ENCODE results near the gene SPAG6. TPM values are rescaled to one million over a fixed set of nuclear protein-coding genes. Genes with fewer than 3 reads are reported as not detected.

SPAG6 gene
- total and polyA plus RNA-seq, 4 donors, result 0.36 TPM; not detected in 3

- intact Hi-C loops (cut with DNase I), result no loop called here
- Histone ChIP-seq H3K27me3 (ENCODE audit: control insufficient read depth in 1 of 2, insufficient read depth in 2 of 2, low read length in 1 of 2) (no peaks in the 10 kb centered on the region), H3K27ac (ENCODE audit: low read depth in 1 of 2, low read length in 2 of 2) (no peak overlapping the region), H3K4me1 (ENCODE audit: control insufficient read depth in 1 of 2, insufficient read depth in 2 of 2, low read length in 2 of 2) (no peaks in the 10 kb centered on the region), H3K36me3 (ENCODE audit: control insufficient read depth in 1 of 2, insufficient read depth in 2 of 2, low read length in 1 of 2) (no peaks in the 10 kb centered on the region), H3K9me3 (ENCODE audit: control insufficient read depth, low read length) (no peaks in the 10 kb centered on the region), H3K4me3 (ENCODE audit: low read length in 2 of 2) (no peak overlapping the region)
- ATAC-seq (ENCODE audit: low FRiP score), result no peak
- 72% methylated on average over 3 of the region's 3 CpGs for WGBS, 2 donors
- no peak for DNase-seq
These were observed 72.5 kb downstream of the SPAG6 start for GRCh38 chr10:22417736-22418268.

DNA sequence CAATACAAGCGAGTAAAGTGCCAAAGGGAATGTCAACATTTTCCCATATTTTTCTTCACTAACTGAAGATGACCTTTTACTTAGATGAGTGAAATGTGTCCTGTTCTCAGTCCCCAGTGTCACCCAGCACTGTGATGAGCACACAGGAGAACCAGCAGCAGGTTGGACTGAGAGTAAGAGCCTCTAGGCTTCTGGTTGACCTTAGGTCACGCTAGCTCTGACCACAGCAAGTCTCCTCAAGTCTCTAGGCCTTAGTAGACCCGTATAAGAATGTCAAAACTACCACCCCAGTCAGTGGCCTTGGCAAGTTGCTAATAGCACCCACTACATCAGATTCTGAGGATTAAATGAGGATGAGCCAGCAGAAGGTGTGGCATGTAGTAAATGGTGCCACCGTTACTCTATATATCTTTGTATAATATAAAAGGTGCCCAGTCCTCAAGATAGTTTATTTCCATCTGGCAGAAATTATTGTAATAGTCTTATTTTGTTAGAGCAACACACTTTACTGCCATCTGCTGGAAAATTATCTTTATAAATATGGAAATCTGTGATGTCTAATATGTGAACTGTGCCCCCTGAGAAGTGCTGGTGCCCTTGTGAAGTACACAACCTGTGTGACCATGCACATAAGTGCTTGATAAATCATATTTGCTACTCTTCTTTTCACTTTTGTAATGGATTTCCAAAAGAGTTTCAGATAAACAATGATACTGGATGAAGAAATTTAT is 75.7 kb downstream of the SPAG6 start:
- Histone ChIP-seq H3K4me3 (ENCODE audit: low read length in 2 of 2) (no peak overlapping the region), H3K36me3 (ENCODE audit: control insufficient read depth in 1 of 2, insufficient read depth in 2 of 2, low read length in 1 of 2) (no peaks in the 10 kb centered on the region), H3K9me3 (ENCODE audit: control insufficient read depth, low read length) (no peaks in the 10 kb centered on the region), H3K27me3 (ENCODE audit: control insufficient read depth in 1 of 2, insufficient read depth in 2 of 2, low read length in 1 of 2) (no peaks in the 10 kb centered on the region), H3K27ac (ENCODE audit: low read depth in 1 of 2, low read length in 2 of 2) (no peak overlapping the region), H3K4me1 (ENCODE audit: control insufficient read depth in 1 of 2, insufficient read depth in 2 of 2, low read length in 2 of 2) (no peaks in the 10 kb centered on the region)
- ATAC-seq (ENCODE audit: low FRiP score) (no peak), DNase-seq (no peak)
- WGBS, 2 donors, result 84 to 85% methylated on average over 4 of the region's 4 CpGs
- intact Hi-C loops (cut with DNase I), result loop anchor here in 1 of 2 donors (10.0 kb wide), 1 partner anchor 294 kb away; the partner anchor contains the start of gene PIP4K2A

DNA sequence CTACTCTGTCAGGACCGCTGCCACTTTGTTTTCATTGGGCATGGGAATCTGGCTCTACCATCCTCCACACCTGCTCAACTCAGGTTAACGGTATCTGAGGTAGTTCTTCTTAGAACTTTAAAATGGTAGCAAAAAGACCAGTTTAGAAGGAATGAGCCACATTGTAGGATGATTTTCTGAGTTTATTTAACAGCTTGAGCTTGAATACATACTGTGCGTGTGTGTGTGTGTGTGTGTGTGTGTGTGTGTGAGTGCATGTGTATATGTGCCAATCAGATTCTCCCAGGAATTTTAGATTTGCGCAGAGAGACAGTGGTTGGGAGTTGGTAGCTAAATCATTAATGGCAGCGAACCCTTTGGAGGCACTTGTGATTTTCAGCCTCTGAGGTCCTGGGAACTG is 81.4 kb downstream of the SPAG6 start:
- WGBS, 2 donors, result 91% methylated on average over 5 of the region's 5 CpGs
- DNase-seq (no peak), ATAC-seq (ENCODE audit: low FRiP score) (no peak)
- H3K4me1 ChIP-seq (ENCODE audit: control insufficient read depth in 1 of 2, insufficient read depth in 2 of 2, low read length in 2 of 2), result no peaks in the 10 kb centered on the region
- no peaks in the 10 kb centered on the region for H3K27me3 ChIP-seq (ENCODE audit: control insufficient read depth in 1 of 2, insufficient read depth in 2 of 2, low read length in 1 of 2)
- H3K4me3 ChIP-seq (ENCODE audit: low read length in 2 of 2), result no peak overlapping the region
- H3K27ac ChIP-seq (ENCODE audit: low read depth in 1 of 2, low read length in 2 of 2), result no peak overlapping the region
- intact Hi-C loops (cut with DNase I), result loop anchor here in 1 of 2 donors (10.0 kb wide), 1 partner anchor 288 kb away; the partner anchor contains the start of gene PIP4K2A
- no peaks in the 10 kb centered on the region for H3K9me3 ChIP-seq (ENCODE audit: control insufficient read depth, low read length)
- H3K36me3 ChIP-seq (ENCODE audit: control insufficient read depth in 1 of 2, insufficient read depth in 2 of 2, low read length in 1 of 2), result no peaks in the 10 kb centered on the region

DNA sequence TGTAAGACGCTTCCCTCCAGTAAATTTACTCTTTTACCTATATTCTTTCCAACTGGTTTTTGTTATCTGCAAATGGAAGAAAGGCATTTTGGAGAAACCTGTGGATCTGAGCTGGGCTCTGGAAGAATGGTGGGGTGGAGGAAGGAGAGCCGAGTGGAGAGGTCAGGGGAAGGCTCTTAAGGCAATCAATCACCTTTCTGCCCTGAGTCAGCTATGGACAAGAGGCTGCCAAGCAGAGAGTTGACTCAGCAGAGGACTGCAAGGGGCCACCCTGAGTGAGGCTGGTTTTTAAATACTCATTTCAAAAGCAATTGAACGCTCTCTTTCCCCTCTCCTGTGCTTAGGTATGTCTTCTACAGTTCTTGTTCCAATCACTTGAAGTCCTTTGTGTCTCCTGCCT is 81.8 kb downstream of the SPAG6 start:
- no peaks in the 10 kb centered on the region for H3K9me3 ChIP-seq (ENCODE audit: control insufficient read depth, low read length)
- ATAC-seq (ENCODE audit: low FRiP score) (no peak), DNase-seq (no peak)
- 66 to 76% methylated on average over 3 of the region's 3 CpGs for WGBS, 2 donors
- H3K36me3 ChIP-seq (ENCODE audit: control insufficient read depth in 1 of 2, insufficient read depth in 2 of 2, low read length in 1 of 2), result no peaks in the 10 kb centered on the region
- no peaks in the 10 kb centered on the region for H3K27me3 ChIP-seq (ENCODE audit: control insufficient read depth in 1 of 2, insufficient read depth in 2 of 2, low read length in 1 of 2)
- no peak overlapping the region for H3K27ac ChIP-seq (ENCODE audit: low read depth in 1 of 2, low read length in 2 of 2)
- H3K4me3 ChIP-seq (ENCODE audit: low read length in 2 of 2), result no peak overlapping the region
- intact Hi-C loops (cut with DNase I), result loop anchor here in 1 of 2 donors (10.0 kb wide), 1 partner anchor 288 kb away; the partner anchor contains the start of gene PIP4K2A
- no peaks in the 10 kb centered on the region for H3K4me1 ChIP-seq (ENCODE audit: control insufficient read depth in 1 of 2, insufficient read depth in 2 of 2, low read length in 2 of 2)

DNA sequence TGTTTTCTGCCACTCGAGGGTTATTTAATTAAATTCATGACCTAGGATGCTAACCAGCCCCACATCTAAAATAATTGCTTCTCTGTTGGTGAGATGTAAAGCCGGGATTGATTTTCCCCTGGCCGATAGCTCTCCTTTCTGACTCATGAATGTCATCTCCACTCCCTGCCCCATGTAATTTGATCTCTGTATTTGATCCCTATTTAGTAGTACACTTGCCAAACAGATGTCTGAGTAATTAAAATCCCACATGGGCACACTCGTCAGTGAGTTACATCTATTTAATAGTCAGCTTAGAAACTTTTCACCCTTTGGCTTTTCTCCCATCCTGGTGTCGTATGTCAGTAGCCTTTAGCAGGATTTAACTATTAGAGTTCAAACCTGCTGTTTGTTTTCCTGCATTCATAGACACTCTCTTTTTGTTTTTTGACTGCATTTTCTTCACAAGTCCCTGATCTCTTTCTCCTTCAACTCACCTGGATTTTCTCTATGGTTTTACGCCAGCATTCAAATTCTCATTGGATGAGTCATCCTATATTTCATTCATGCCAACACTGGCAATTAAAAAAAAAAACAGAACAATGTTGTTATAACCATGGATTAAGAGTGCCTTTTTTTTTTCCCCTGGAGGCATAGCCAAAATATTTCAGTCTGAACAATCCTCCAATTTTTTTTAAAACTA is 82.7 kb downstream of the SPAG6 start:
- intact Hi-C loops (cut with DNase I), result loop anchor here in 1 of 2 donors (10.0 kb wide), 1 partner anchor 287 kb away; the partner anchor contains the start of gene PIP4K2A
- DNase-seq (no peak), ATAC-seq (ENCODE audit: low FRiP score) (no peak)
- Histone ChIP-seq H3K4me1 (ENCODE audit: control insufficient read depth in 1 of 2, insufficient read depth in 2 of 2, low read length in 2 of 2) (no peaks in the 10 kb centered on the region), H3K27ac (ENCODE audit: low read depth in 1 of 2, low read length in 2 of 2) (no peak overlapping the region), H3K27me3 (ENCODE audit: control insufficient read depth in 1 of 2, insufficient read depth in 2 of 2, low read length in 1 of 2) (no peaks in the 10 kb centered on the region), H3K36me3 (ENCODE audit: control insufficient read depth in 1 of 2, insufficient read depth in 2 of 2, low read length in 1 of 2) (no peaks in the 10 kb centered on the region), H3K4me3 (ENCODE audit: low read length in 2 of 2) (no peak overlapping the region), H3K9me3 (ENCODE audit: control insufficient read depth, low read length) (no peaks in the 10 kb centered on the region)
- WGBS, 2 donors, result 21 to 26% methylated on average over 6 of the region's 6 CpGs

- no peak overlapping the region for H3K27ac ChIP-seq (ENCODE audit: low read depth in 1 of 2, low read length in 2 of 2)
- no peak for DNase-seq
- 57 to 62% methylated on average over 3 of the region's 3 CpGs for WGBS, 2 donors
- no peaks in the 10 kb centered on the region for H3K27me3 ChIP-seq (ENCODE audit: control insufficient read depth in 1 of 2, insufficient read depth in 2 of 2, low read length in 1 of 2)
- H3K36me3 ChIP-seq (ENCODE audit: control insufficient read depth in 1 of 2, insufficient read depth in 2 of 2, low read length in 1 of 2), result no peaks in the 10 kb centered on the region
- H3K4me3 ChIP-seq (ENCODE audit: low read length in 2 of 2), result no peak overlapping the region
- H3K4me1 ChIP-seq (ENCODE audit: control insufficient read depth in 1 of 2, insufficient read depth in 2 of 2, low read length in 2 of 2), result no peaks in the 10 kb centered on the region
- ATAC-seq (ENCODE audit: low FRiP score), result no peak
- no peaks in the 10 kb centered on the region for H3K9me3 ChIP-seq (ENCODE audit: control insufficient read depth, low read length)
- intact Hi-C loops (cut with DNase I), result loop anchor here in 1 of 2 donors (10.0 kb wide), 1 partner anchor 286 kb away; the partner anchor contains the start of gene PIP4K2A
These were observed 83.8 kb downstream of the SPAG6 start for GRCh38 chr10:22429146-22429545.

GRCh38 chr10:22429981-22430421 is 84.7 kb downstream of the SPAG6 start:
- no peak for DNase-seq
- Histone ChIP-seq H3K4me3 (ENCODE audit: low read length in 2 of 2) (no peak overlapping the region), H3K27me3 (ENCODE audit: control insufficient read depth in 1 of 2, insufficient read depth in 2 of 2, low read length in 1 of 2) (no peaks in the 10 kb centered on the region), H3K27ac (ENCODE audit: low read depth in 1 of 2, low read length in 2 of 2) (no peak overlapping the region), H3K36me3 (ENCODE audit: control insufficient read depth in 1 of 2, insufficient read depth in 2 of 2, low read length in 1 of 2) (no peaks in the 10 kb centered on the region), H3K4me1 (ENCODE audit: control insufficient read depth in 1 of 2, insufficient read depth in 2 of 2, low read length in 2 of 2) (no peaks in the 10 kb centered on the region), H3K9me3 (ENCODE audit: control insufficient read depth, low read length) (no peaks in the 10 kb centered on the region)
- 80% methylated on average over 8 of the region's 8 CpGs for WGBS, 2 donors
- intact Hi-C loops (cut with DNase I), result loop anchor here (10.0 kb wide), 5 partner anchors 175 to 935 kb away; partner anchors contain the start of gene PIP4K2A (in 2 of the 2)
- no peak for ATAC-seq (ENCODE audit: low FRiP score)

DNA sequence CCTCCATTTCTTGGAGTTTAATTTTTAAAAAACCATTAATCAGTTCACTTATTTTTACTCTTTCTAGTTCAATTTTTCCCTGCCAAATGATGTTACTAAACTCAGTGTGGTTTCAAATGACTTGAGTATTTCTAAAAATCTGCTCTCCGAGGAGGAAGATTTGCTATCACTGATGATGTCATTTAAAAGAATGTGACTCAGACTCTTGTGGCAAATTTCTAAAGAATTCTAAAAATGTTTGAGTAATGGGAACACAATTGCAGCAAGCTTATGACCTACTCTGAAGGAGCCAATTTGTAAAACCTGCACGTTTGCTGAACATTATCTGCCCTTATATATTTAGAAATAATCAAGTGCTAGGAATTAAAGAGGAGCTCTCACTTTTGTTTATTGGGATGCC is 88.6 kb downstream of the SPAG6 start:
- ATAC-seq (ENCODE audit: low FRiP score), result no peak
- H3K27me3 ChIP-seq (ENCODE audit: control insufficient read depth in 1 of 2, insufficient read depth in 2 of 2, low read length in 1 of 2), result no peaks in the 10 kb centered on the region
- no peaks in the 10 kb centered on the region for H3K9me3 ChIP-seq (ENCODE audit: control insufficient read depth, low read length)
- WGBS, 2 donors, result 6 to 9% methylated on average over 2 of the region's 2 CpGs
- no peak overlapping the region for H3K4me3 ChIP-seq (ENCODE audit: low read length in 2 of 2)
- no peak overlapping the region for H3K27ac ChIP-seq (ENCODE audit: low read depth in 1 of 2, low read length in 2 of 2)
- DNase-seq, result no peak
- intact Hi-C loops (cut with DNase I), result loop anchor here (10.0 kb wide), 5 partner anchors 179 to 939 kb away; partner anchors contain the start of gene PIP4K2A (in 1 of the 2)
- H3K36me3 ChIP-seq (ENCODE audit: control insufficient read depth in 1 of 2, insufficient read depth in 2 of 2, low read length in 1 of 2), result no peaks in the 10 kb centered on the region
- H3K4me1 ChIP-seq (ENCODE audit: control insufficient read depth in 1 of 2, insufficient read depth in 2 of 2, low read length in 2 of 2), result no peaks in the 10 kb centered on the region

Measured in aorta (tissue), 5 donors.